ENCODE measurements around the gene HOXD4.

GRCh38 chr2:176122052-176122682 lies 29.2 kb upstream of the HOXD4 start:
- TF ChIP-seq POLR2A (IDR thresholded peaks at IDR 0.05; ENCODE audit: low read length) (no peak), GATA1 (IDR thresholded peaks at IDR 0.05; ENCODE audit: low read depth, low read length) (no peak)
